Measurements from ENCODE around the gene SSBP4.
A peak's percentile ranks its signal among the peaks of the same experiment; 100 is the strongest.

Gene SSBP4

DNA sequence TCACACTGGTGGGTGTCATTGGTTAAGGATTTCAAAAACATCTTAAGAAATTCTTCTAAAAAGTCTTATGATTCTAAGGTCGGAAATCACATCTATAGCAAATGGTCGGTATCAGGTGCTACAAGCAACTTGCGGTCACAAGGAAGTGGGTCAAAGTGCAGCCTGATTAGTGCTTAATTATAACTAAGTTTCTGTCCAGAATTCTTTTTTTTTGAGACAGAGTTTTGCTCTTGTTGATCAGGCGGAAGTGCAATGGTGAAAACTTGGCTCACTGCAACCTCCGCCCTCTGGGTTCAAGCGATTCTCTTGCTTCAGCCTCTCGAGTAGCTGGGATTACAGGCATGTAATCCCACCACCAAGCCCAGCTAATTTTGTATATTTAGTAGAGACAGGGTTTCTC lies 34.4 kb upstream of the SSBP4 start:
- no peak for DNase-seq (ENCODE audit: extremely low spot score)
- ChIA-PET CTCF (interaction anchor here (0.6 kb wide), 1 partner anchor 28 kb away, joined by 3 read pairs; no protein-coding TSS in a partner anchor), POLR2A (interaction anchor here (1.1 kb wide), 1 partner anchor 35 kb away, joined by 3 read pairs; the partner anchor contains the start of gene SSBP4)
- TF ChIP-seq BHLHE40 (IDR thresholded peaks at IDR 0.05; ENCODE audit: borderline replicate concordance) (no peak), ELF4 (IDR thresholded peaks at IDR 0.05) (no peak), LEF1 (IDR thresholded peaks at IDR 0.05; ENCODE audit: borderline replicate concordance) (no peak), ARNT (IDR thresholded peaks at IDR 0.05) (no peak), FOXM1 (IDR thresholded peaks at IDR 0.05; ENCODE audit: borderline replicate concordance) (no peak), CTBP1 (IDR thresholded peaks at IDR 0.05; ENCODE audit: borderline replicate concordance) (no peak)

DNA sequence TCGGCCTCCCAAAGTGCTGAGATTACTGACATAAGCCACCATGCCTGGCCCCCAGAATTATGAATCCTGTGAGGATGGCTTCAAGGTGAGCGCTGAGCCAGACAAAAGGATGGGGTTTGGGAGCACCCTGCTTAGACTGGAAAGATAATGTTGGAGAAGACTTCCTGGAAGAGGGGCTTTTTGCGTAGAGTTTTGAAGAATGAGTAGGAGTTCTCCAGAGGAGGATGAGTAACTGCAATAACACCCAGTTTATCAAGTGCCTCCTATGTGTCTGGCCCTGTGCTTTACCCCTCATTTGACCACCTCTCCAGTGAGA lies 33.9 kb upstream of the SSBP4 start:
- POLR2A ChIA-PET, result no interaction called here
- CTCF ChIA-PET, result interaction anchor here (0.5 to 1.7 kb wide), 11 partner anchors 11 to 161 kb away, joined by 3 to 6 read pairs (median 3); partner anchors contain the start of gene SSBP4
- DNase-seq (ENCODE audit: extremely low spot score), result no peak
- TF ChIP-seq ZNF384 (IDR thresholded peaks at IDR 0.05) (no peak), L3MBTL2 (conservative IDR thresholded peaks at IDR 0.05) (no peak), FOXA1 (IDR thresholded peaks at IDR 0.05) (no peak), ARNT (IDR thresholded peaks at IDR 0.05) (no peak)

DNA sequence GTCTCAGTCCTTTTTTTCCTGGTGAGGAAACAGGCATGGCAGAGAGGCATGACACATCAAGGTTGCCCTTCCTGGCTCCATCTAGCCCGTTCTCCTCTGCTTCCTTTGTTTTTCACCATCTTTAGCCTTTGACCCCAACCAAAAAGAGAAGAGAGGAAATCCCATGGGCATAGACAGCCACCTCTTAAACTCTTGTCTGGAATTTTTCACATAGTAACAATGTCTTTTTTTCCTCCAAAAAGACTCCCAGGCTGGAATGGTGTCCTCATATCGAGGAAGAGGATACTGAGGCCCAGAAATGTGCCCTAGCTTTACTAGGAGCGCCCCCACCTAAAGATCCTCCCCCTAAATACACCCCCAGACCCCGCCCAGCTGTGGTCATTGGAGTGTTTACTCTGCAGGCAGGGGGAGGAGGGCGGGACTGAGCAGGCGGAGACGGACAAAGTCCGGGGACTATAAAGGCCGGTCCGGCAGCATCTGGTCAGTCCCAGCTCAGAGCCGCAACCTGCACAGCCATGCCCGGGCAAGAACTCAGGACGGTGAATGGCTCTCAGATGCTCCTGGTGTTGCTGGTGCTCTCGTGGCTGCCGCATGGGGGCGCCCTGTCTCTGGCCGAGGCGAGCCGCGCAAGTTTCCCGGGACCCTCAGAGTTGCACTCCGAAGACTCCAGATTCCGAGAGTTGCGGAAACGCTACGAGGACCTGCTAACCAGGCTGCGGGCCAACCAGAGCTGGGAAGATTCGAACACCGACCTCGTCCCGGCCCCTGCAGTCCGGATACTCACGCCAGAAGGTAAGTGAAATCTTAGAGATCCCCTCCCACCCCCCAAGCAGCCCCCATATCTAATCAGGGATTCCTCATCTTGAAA lies 33.3 kb upstream of the SSBP4 start, which contains the start of gene GDF15:
TSS of gene GDF15 (plus strand) at position 484 of the 868 bp plus-strand sequence. CDS start at position 516, 32 bp downstream.
- CTCF ChIA-PET, result interaction anchor here (0.5 to 1.7 kb wide), 10 partner anchors 10 to 162 kb away, joined by 3 to 6 read pairs (median 4); partner anchors contain the start of gene SSBP4
- peak; percentile 82 for DNase-seq (ENCODE audit: extremely low spot score)
- POLR2A ChIA-PET, result no interaction called here
- TF ChIP-seq, protein P1, sequence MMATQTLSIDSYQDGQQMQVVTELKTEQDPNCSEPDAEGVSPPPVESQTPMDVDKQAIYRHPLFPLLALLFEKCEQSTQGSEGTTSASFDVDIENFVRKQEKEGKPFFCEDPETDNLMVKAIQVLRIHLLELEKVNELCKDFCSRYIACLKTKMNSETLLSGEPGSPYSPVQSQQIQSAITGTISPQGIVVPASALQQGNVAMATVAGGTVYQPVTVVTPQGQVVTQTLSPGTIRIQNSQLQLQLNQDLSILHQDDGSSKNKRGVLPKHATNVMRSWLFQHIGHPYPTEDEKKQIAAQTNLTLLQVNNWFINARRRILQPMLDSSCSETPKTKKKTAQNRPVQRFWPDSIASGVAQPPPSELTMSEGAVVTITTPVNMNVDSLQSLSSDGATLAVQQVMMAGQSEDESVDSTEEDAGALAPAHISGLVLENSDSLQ (IDR thresholded peaks at IDR 0.05), result no peak

DNA sequence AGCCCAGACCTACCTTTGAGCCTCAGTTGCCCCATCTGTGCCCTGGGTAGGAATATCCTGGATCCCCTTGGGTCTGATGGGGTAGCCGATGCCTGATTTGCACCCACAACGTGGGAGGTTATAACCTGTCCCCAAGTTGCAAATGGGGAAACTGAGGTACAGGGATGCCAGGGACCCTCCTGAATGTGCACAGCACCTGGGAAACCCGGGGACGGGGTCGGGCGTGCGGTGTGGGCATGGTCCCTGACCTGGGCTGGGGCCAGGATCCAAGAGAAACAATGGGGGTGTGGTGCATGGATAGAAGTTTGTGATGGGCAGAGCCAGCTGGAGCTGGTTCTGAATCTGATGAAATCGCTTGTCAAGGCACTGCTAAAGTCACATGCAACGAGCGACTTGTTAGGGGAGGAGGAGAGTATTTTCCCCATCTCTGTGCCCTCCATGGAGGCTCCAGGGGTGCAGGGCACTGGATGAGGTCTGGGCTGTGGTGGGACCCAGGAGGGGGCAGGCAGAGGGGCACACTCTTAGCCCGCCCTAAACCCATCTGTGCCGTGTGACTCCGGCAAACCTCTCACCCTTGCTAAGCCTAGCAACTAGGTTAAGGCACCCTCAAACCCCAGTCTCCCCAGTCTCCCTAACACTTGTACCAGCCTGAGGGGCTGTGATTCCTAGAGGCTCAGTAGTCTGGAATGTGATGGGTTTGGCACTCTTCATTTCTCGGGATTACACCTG lies 32.5 kb upstream of the SSBP4 start:
- POLR2A ChIA-PET, result no interaction called here
- no peak for DNase-seq (ENCODE audit: extremely low spot score)
- TF ChIP-seq BHLHE40 (IDR thresholded peaks at IDR 0.05; ENCODE audit: borderline replicate concordance) (no peak), TARDBP (IDR thresholded peaks at IDR 0.05) (no peak), NFRKB (IDR thresholded peaks at IDR 0.05) (no peak), FOXM1 (IDR thresholded peaks at IDR 0.05; ENCODE audit: borderline replicate concordance) (no peak), FOXK2 (IDR thresholded peaks at IDR 0.05) (no peak), FOXA1 (IDR thresholded peaks at IDR 0.05) (no peak), HDGF (IDR thresholded peaks at IDR 0.05; ENCODE audit: borderline replicate concordance) (no peak)
- CTCF ChIA-PET, result interaction anchor here (1.2 to 1.7 kb wide), 4 partner anchors 24 to 162 kb away, joined by 3 to 5 read pairs (median 4); no protein-coding TSS in a partner anchor

DNA sequence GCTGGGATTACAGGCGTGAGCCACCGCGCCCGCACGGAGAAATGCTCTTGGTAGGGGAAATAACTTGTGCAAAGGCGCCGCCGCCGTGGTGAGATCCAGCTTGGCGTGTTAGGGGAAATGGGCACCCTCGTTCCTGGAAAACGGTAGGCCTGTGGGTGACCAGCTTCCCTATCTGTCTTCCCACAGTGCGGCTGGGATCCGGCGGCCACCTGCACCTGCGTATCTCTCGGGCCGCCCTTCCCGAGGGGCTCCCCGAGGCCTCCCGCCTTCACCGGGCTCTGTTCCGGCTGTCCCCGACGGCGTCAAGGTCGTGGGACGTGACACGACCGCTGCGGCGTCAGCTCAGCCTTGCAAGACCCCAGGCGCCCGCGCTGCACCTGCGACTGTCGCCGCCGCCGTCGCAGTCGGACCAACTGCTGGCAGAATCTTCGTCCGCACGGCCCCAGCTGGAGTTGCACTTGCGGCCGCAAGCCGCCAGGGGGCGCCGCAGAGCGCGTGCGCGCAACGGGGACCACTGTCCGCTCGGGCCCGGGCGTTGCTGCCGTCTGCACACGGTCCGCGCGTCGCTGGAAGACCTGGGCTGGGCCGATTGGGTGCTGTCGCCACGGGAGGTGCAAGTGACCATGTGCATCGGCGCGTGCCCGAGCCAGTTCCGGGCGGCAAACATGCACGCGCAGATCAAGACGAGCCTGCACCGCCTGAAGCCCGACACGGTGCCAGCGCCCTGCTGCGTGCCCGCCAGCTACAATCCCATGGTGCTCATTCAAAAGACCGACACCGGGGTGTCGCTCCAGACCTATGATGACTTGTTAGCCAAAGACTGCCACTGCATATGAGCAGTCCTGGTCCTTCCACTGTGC lies 30.9 kb upstream of the SSBP4 start:
- peak; percentile 94 for DNase-seq (ENCODE audit: extremely low spot score)
- no peak for TF ChIP-seq HDGF (IDR thresholded peaks at IDR 0.05; ENCODE audit: borderline replicate concordance)
- no peak for TF ChIP-seq LEF1 (IDR thresholded peaks at IDR 0.05; ENCODE audit: borderline replicate concordance)
- TF ChIP-seq SP1 (IDR thresholded peaks at IDR 0.05), result no peak
- no peak for TF ChIP-seq FOXM1 (IDR thresholded peaks at IDR 0.05; ENCODE audit: borderline replicate concordance)
- no peak for TF ChIP-seq ARNT (IDR thresholded peaks at IDR 0.05)
- peak; percentile 77 for TF ChIP-seq L3MBTL2 (conservative IDR thresholded peaks at IDR 0.05)
- ChIA-PET POLR2A (interaction anchor here (0.6 to 1.1 kb wide), 2 partner anchors 14 to 144 kb away, joined by 3 to 4 read pairs; no protein-coding TSS in a partner anchor), CTCF (interaction anchor here (0.6 to 2.4 kb wide), 13 partner anchors 9 to 129 kb away, joined by 3 to 11 read pairs (median 4); partner anchors contain the start of gene LRRC25)

DNA sequence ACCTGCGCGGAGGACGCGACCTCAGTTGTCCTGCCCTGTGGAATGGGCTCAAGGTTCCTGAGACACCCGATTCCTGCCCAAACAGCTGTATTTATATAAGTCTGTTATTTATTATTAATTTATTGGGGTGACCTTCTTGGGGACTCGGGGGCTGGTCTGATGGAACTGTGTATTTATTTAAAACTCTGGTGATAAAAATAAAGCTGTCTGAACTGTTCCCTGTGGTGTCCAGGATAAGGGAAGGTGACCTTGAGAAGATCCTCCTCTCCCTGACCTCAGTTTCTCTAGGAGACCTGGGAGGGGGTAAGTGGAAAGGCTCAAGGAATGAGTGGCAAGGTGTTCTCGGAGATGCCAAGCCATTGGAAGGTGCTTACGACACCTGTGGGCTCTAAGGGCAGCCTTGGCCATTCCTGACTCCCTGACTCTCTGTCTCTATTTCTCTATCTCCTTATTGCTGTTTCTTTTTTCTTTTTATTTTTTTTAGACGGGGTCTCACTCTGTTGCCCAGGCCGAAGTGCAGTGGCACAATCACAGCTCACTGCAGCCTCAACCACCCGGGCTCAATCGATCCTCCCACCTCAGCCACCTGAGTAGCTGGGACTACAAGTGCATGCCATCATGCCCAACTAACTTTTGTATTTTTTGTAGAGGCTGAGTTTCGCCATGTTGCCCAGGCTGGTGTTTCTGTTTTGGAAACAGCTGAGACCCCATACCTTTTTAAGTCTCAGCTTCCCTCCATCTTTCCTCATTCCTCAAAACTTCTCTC lies 30.1 kb upstream of the SSBP4 start:
- ChIA-PET POLR2A (no interaction called here), CTCF (interaction anchor here (0.8 to 2.4 kb wide), 10 partner anchors 9 to 61 kb away, joined by 3 to 11 read pairs (median 4); partner anchors contain the start of genes LRRC25 and SSBP4)
- no peak for DNase-seq (ENCODE audit: extremely low spot score)
- no peak for TF ChIP-seq FOXM1 (IDR thresholded peaks at IDR 0.05; ENCODE audit: borderline replicate concordance)
- TF ChIP-seq SUZ12 (IDR thresholded peaks at IDR 0.05), result no peak
- TF ChIP-seq ELF4 (IDR thresholded peaks at IDR 0.05), result no peak
- no peak for TF ChIP-seq HDGF (IDR thresholded peaks at IDR 0.05; ENCODE audit: borderline replicate concordance)
- no peak for TF ChIP-seq TARDBP (IDR thresholded peaks at IDR 0.05)
- no peak for TF ChIP-seq BHLHE40 (IDR thresholded peaks at IDR 0.05; ENCODE audit: borderline replicate concordance)
- no peak for TF ChIP-seq L3MBTL2 (conservative IDR thresholded peaks at IDR 0.05)
- TF ChIP-seq NFRKB (IDR thresholded peaks at IDR 0.05), result no peak
- TF ChIP-seq, protein P1 (IDR thresholded peaks at IDR 0.05), result no peak
- TF ChIP-seq ARNT (IDR thresholded peaks at IDR 0.05), result no peak
- no peak for TF ChIP-seq FOXA1 (IDR thresholded peaks at IDR 0.05)
- no peak for TF ChIP-seq LEF1 (IDR thresholded peaks at IDR 0.05; ENCODE audit: borderline replicate concordance)
- TF ChIP-seq FOXK2 (IDR thresholded peaks at IDR 0.05), result no peak
- no peak for TF ChIP-seq CTBP1 (IDR thresholded peaks at IDR 0.05; ENCODE audit: borderline replicate concordance)

All from HEK293T (cell line).